Measurements from ENCODE around the gene SLC35G4. TPM values are rescaled to one million over a fixed set of nuclear protein-coding genes. Genes with fewer than 3 reads are reported as not detected.

Gene SLC35G4
- total and polyA plus RNA-seq, 2 donors (not counting 1 experiment from before 2014, with no cell fraction given): not detected

DNA sequence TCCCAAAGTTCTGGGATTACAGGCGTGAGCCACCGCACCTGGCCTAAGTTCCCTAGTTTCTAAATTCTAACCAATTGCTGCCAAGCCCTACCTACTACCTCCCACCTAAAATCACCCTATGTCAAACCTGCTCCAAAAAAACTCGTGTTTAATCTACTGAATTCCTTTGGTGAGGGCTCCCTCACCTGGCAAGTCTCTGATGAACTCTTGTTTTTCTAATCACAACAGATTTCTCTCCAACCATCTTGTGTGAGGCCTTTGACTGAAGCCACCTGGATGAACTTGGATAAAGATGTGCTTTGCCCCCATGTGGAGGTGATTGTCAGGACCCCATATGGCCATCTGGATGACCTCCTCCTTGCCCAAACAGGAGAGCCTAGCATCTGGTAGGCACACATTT is 17.4 kb upstream of the SLC35G4 start:
- no peak for DNase-seq
- no peak overlapping the region for H3K9ac ChIP-seq (ENCODE audit: low read length)
- 75% methylated on average over 3 of the region's 3 CpGs for WGBS (ENCODE audit: insufficient coverage)
- H3K36me3 ChIP-seq (replicated peaks in 1 of 2; ENCODE audit: control extremely low read depth in 1 of 2, control insufficient read depth in 1 of 2, extremely low read depth in 1 of 2, insufficient read depth in 2 of 2, low read length in 1 of 2): no peaks in the 10 kb centered on the region
- no peaks in the 10 kb centered on the region for H3K4me1 ChIP-seq (ENCODE audit: control insufficient read depth in 2 of 2, insufficient read depth in 2 of 2, low read length in 2 of 2)
- no peak for TF ChIP-seq EZH2 (IDR thresholded peaks at IDR 0.05; ENCODE audit: borderline replicate concordance, insufficient read depth, low read depth, low read length, poor library complexity, severe bottlenecking)
- TF ChIP-seq, protein P1, sequence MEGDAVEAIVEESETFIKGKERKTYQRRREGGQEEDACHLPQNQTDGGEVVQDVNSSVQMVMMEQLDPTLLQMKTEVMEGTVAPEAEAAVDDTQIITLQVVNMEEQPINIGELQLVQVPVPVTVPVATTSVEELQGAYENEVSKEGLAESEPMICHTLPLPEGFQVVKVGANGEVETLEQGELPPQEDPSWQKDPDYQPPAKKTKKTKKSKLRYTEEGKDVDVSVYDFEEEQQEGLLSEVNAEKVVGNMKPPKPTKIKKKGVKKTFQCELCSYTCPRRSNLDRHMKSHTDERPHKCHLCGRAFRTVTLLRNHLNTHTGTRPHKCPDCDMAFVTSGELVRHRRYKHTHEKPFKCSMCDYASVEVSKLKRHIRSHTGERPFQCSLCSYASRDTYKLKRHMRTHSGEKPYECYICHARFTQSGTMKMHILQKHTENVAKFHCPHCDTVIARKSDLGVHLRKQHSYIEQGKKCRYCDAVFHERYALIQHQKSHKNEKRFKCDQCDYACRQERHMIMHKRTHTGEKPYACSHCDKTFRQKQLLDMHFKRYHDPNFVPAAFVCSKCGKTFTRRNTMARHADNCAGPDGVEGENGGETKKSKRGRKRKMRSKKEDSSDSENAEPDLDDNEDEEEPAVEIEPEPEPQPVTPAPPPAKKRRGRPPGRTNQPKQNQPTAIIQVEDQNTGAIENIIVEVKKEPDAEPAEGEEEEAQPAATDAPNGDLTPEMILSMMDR (IDR thresholded peaks at IDR 0.05): no peak
- H2AFZ ChIP-seq (ENCODE audit: insufficient read depth, low read depth, low read length, poor library complexity, severe bottlenecking): no peak overlapping the region
- no peak overlapping the region for H3K27ac Mint-ChIP-seq
- no peaks in the 10 kb centered on the region for H4K20me1 ChIP-seq (ENCODE audit: control insufficient read depth, insufficient read depth, low read length, poor library complexity, severe bottlenecking)
- H3K4me3 ChIP-seq (ENCODE audit: control extremely low read depth in 1 of 5, extremely low read depth in 1 of 5, insufficient read depth in 1 of 5, low read depth in 2 of 5, low read length in 4 of 5): no peak overlapping the region
- no peaks in the 10 kb centered on the region for H3K27me3 ChIP-seq (replicated peaks in 1 of 4; ENCODE audit: control extremely low read depth in 1 of 4, control insufficient read depth in 3 of 4, insufficient read depth in 4 of 4, low read length in 3 of 4)
- no peaks in the 10 kb centered on the region for H3K9me3 Mint-ChIP-seq (ENCODE audit: insufficient read depth)
- POLR2A ChIA-PET: no interaction called here
- H3K27ac ChIP-seq (ENCODE audit: low read length in 2 of 2): no peak overlapping the region
- intact Hi-C loops (cut with micrococcal nuclease): no loop called here
- H3K79me2 ChIP-seq (ENCODE audit: control insufficient read depth, insufficient read depth, low read length): no peaks in the 10 kb centered on the region
- no peak for ATAC-seq (ENCODE audit: low read depth)
- peaks cover 28% of the 10 kb centered on the region for H3K27me3 Mint-ChIP-seq
- H3K9me3 ChIP-seq (ENCODE audit: control extremely low read depth in 1 of 3, control insufficient read depth in 2 of 3, insufficient read depth in 1 of 3, low read length in 2 of 3): no peaks in the 10 kb centered on the region
- H3K4me2 ChIP-seq (replicated peaks; ENCODE audit: low read depth, low read length, poor library complexity, severe bottlenecking): no peak overlapping the region
- no peak overlapping the region for H3K4me3 Mint-ChIP-seq
- CTCF ChIA-PET: no interaction called here
- H3K4me1 Mint-ChIP-seq: no peaks in the 10 kb centered on the region

DNA sequence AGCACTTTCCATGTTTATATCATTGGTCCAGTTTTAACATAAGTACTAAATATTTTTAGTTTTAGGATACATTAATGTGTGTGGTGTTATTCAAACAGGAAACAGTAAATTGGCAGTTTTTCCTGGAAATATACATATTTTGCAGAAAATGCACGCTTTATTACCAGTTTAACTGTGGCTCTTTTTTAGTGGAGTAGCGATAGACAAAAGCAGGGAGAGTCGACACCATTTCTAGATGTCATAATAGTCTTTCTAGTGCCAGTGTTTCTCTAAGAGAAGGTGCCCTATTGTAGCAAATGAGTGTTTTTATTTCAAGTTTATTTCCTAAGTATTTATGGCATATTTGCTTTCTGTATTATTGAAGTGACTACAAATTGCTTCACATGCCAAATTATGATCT is 9.1 kb upstream of the SLC35G4 start:
- intact Hi-C loops (cut with micrococcal nuclease): no loop called here
- peaks cover 0 to 1% (median 0%) of the 10 kb centered on the region in 3 donors for H3K9me3 ChIP-seq (ENCODE audit: control extremely low read depth in 1 of 3, control insufficient read depth in 2 of 3, insufficient read depth in 1 of 3, low read length in 2 of 3)
- H3K27ac ChIP-seq (ENCODE audit: low read length in 2 of 2): no peak overlapping the region
- H2AFZ ChIP-seq (ENCODE audit: insufficient read depth, low read depth, low read length, poor library complexity, severe bottlenecking): no peak overlapping the region
- no peaks in the 10 kb centered on the region for H3K79me2 ChIP-seq (ENCODE audit: control insufficient read depth, insufficient read depth, low read length)
- H4K20me1 ChIP-seq (ENCODE audit: control insufficient read depth, insufficient read depth, low read length, poor library complexity, severe bottlenecking): no peaks in the 10 kb centered on the region
- H3K4me1 ChIP-seq (ENCODE audit: control insufficient read depth in 2 of 2, insufficient read depth in 2 of 2, low read length in 2 of 2): no peaks in the 10 kb centered on the region
- H3K36me3 ChIP-seq (replicated peaks in 1 of 2; ENCODE audit: control extremely low read depth in 1 of 2, control insufficient read depth in 1 of 2, extremely low read depth in 1 of 2, insufficient read depth in 2 of 2, low read length in 1 of 2): no peaks in the 10 kb centered on the region
- Mint-ChIP-seq H3K4me1 (no peaks in the 10 kb centered on the region), H3K27me3 (peaks cover 15% of the 10 kb centered on the region), H3K4me3 (no peak overlapping the region), H3K9me3 (ENCODE audit: insufficient read depth) (no peaks in the 10 kb centered on the region), H3K27ac (no peak overlapping the region)
- CTCF ChIA-PET: no interaction called here
- H3K9ac ChIP-seq (ENCODE audit: low read length): no peak overlapping the region
- POLR2A ChIA-PET: no interaction called here
- DNase-seq (no peak), ATAC-seq (ENCODE audit: low read depth) (no peak)
- TF ChIP-seq, protein P1 (IDR thresholded peaks at IDR 0.05): no peak
- TF ChIP-seq EZH2 (IDR thresholded peaks at IDR 0.05; ENCODE audit: borderline replicate concordance, insufficient read depth, low read depth, low read length, poor library complexity, severe bottlenecking): no peak
- H3K4me2 ChIP-seq (replicated peaks; ENCODE audit: low read depth, low read length, poor library complexity, severe bottlenecking): no peak overlapping the region
- WGBS (ENCODE audit: insufficient coverage): 90% methylated on average over 3 of the region's 3 CpGs
- no peak overlapping the region for H3K4me3 ChIP-seq (ENCODE audit: control extremely low read depth in 1 of 5, extremely low read depth in 1 of 5, insufficient read depth in 1 of 5, low read depth in 2 of 5, low read length in 4 of 5)
- no peaks in the 10 kb centered on the region for H3K27me3 ChIP-seq (replicated peaks in 1 of 4; ENCODE audit: control extremely low read depth in 1 of 4, control insufficient read depth in 3 of 4, insufficient read depth in 4 of 4, low read length in 3 of 4)

All from B cell (primary cell).